ENCODE measurements around the gene ZNF606. TPM values are rescaled to one million over a fixed set of nuclear protein-coding genes. Genes with fewer than 3 reads are reported as not detected.

ZNF606 gene
- total and polyA plus RNA-seq, 8 donors: 1.2 to 35.2 (median 6.6) TPM

DNA sequence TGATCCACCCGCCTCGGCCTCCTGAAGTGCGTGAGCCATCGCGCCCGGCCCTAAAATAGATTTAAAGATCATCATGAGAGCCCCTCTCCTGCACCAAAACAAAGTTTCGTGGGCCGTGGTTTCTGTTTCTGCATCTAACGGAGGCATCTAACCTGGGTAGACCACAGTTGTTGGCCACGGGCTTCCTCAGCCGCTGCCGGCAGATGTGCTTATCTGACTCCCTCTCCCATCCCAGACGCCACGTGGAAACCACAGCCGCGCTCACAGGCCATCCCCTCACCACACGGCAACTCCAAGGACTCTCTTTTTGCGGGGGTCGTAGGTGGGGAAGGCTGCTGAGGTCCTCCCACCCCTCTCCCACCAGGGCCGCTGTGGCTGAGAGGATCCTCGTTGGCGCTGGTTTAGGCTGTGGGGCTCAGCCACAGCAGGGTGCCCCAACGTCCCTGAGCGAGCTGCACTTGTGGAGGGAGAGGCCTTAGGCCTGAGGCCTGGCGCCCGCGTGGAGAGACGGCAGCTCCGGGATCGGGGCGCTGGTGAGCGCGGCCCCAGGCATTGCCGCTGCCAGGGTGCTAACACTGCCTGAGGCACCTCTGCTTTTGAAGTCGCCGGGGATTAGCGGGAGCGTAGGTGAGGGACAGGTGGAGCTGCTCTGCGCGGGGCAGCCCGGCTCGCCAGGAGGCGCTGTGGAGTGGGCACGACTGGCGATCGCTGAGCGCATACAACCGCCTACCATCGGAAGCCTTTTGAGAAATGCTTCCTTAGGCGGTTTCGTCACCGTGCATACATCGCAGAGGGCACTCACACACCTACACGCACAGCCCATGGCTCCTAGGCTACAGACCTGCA lies 40.1 kb upstream of the ZNF606 start:
- peaks cover 0 to 16% (median 0%) of the 10 kb centered on the region in 3 donors for H3K27me3 ChIP-seq
- intact Hi-C loops (cut with DNase I; ENCODE audit: low total_unique reads): no loop called here
- no peak overlapping the region for H3K4me3 ChIP-seq
- peaks cover 0 to 9% (median 0%) of the 10 kb centered on the region in 4 donors for H3K36me3 ChIP-seq
- peaks cover 24 to 100% (median 100%) of the 10 kb centered on the region in 4 donors for H3K9me3 ChIP-seq
- no peaks in the 10 kb centered on the region for H3K4me1 ChIP-seq
- no peak for DNase-seq
- no peak overlapping the region for H3K27ac ChIP-seq
- 41 to 57% (median 50%) methylated on average over 35 to 54 of the region's 54 CpGs for WGBS, 5 donors
- TF ChIP-seq POLR2A (IDR thresholded peaks at IDR 0.05) (no peak), EP300 (IDR thresholded peaks at IDR 0.05) (no peak)
- TF ChIP-seq, protein P1, sequence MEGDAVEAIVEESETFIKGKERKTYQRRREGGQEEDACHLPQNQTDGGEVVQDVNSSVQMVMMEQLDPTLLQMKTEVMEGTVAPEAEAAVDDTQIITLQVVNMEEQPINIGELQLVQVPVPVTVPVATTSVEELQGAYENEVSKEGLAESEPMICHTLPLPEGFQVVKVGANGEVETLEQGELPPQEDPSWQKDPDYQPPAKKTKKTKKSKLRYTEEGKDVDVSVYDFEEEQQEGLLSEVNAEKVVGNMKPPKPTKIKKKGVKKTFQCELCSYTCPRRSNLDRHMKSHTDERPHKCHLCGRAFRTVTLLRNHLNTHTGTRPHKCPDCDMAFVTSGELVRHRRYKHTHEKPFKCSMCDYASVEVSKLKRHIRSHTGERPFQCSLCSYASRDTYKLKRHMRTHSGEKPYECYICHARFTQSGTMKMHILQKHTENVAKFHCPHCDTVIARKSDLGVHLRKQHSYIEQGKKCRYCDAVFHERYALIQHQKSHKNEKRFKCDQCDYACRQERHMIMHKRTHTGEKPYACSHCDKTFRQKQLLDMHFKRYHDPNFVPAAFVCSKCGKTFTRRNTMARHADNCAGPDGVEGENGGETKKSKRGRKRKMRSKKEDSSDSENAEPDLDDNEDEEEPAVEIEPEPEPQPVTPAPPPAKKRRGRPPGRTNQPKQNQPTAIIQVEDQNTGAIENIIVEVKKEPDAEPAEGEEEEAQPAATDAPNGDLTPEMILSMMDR (IDR thresholded peaks at IDR 0.05): no peak

DNA sequence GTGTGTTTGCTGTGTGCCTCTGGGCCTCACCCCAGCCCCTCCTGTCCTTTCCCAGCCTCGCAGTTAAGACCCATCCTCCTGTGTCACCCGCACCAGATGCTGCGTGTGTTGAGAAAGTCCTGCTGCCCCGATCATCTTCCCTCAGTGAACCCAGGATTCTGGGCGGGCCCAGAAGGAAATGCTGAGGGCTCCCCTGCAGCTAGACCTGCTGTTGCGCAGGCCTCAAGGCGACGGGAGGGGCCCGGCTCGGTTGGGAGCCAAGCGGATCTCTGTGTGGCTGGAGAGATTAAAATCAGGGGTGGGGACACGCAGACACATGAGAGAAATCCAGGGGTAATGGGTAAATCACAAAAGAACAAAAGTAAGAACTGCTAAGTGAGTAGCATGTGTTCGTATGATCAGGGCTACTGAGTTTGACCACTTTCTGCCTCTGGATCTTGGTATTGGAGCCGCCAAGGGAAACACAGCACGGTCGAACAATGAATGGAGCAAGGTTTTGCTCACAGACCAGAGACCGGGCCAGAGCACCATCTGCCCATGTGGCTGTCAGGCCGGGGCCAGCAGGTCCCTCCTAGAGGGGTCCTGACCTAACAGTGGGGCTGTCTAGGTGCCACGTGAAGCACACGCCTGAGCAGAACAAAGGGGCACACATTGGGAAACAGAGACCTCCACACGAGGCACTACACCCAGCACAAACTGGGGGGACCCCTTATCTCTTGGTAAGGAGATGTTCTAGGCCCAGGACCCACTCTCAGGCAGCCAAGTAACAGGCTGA lies 38.3 kb upstream of the ZNF606 start:
- H3K36me3 ChIP-seq: peaks cover 0 to 9% (median 0%) of the 10 kb centered on the region in 4 donors
- H3K27ac ChIP-seq: no peak overlapping the region
- 77 to 88% (median 79%) methylated on average over 20 to 21 of the region's 21 CpGs for WGBS, 5 donors
- no peak for DNase-seq
- H3K4me3 ChIP-seq: no peak overlapping the region
- TF ChIP-seq POLR2A (IDR thresholded peaks at IDR 0.05) (no peak), EP300 (IDR thresholded peaks at IDR 0.05) (no peak), POLR2AphosphoS5 (IDR thresholded peaks at IDR 0.05) (no peak)
- TF ChIP-seq, protein P1 (IDR thresholded peaks at IDR 0.05): no peak
- H3K4me1 ChIP-seq: no peaks in the 10 kb centered on the region
- H3K9me3 ChIP-seq: peaks cover 24 to 100% (median 97%) of the 10 kb centered on the region in 4 donors
- intact Hi-C loops (cut with DNase I; ENCODE audit: low total_unique reads): no loop called here
- peaks cover 0 to 30% (median 0%) of the 10 kb centered on the region in 3 donors for H3K27me3 ChIP-seq

DNA sequence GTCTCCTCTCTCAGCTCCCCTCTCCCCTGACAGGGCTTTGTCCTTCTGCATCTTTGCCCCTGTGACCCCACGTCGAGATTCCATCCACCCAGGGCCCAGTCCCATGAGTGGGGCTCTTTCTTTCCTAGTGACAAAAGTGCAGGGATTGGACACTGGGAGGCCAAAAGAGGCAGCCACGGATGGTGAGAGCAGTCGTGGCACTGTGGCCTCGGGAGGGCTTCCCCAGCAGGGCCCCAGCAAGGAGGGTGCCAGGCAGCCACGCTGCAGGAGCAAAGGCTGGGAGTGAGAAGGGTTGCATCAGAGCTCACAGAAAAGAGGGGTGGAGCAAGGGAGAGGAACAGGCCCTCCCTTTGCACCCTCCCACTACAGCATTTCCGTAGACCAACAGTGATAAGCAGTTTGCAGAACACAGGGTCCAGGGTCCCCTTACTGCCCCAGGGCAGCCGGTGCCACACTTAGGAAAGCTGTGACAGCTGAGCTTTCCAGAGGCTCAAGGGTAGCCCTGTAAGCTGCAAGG lies 36.1 kb upstream of the ZNF606 start:
- Histone ChIP-seq H3K27ac (no peak overlapping the region), H3K4me3 (no peak overlapping the region), H3K9me3 (peaks cover 17 to 100% (median 97%) of the 10 kb centered on the region in 4 donors), H3K4me1 (peaks cover 0 to 5% (median 0%) of the 10 kb centered on the region in 4 donors), H3K36me3 (peaks cover 0 to 9% (median 0%) of the 10 kb centered on the region in 4 donors), H3K27me3 (peaks cover 7 to 52% (median 14%) of the 10 kb centered on the region in 3 donors)
- intact Hi-C loops (cut with DNase I; ENCODE audit: low total_unique reads): no loop called here
- 9 to 23% (median 21%) methylated on average over 6 to 8 of the region's 8 CpGs for WGBS, 5 donors
- DNase-seq: peak in 1 of 2 donors; percentile 19
- no peak for TF ChIP-seq POLR2AphosphoS5 (IDR thresholded peaks at IDR 0.05)
- no peak for TF ChIP-seq EP300 (IDR thresholded peaks at IDR 0.05)
- no peak for TF ChIP-seq POLR2A (IDR thresholded peaks at IDR 0.05)
- TF ChIP-seq, protein P1 (IDR thresholded peaks at IDR 0.05): no peak
